GM20000 (cell line): Measurements from ENCODE around the gene VGLL3.

Experiments used
- DNase-seq: peaks from one replicate; pipeline ENCODE4 v3.0.0; 2012; ENCODE audit warnings: low spot score
- TF ChIP-seq, protein P1 (sequence below): IDR thresholded peaks from 2 replicates; pipeline ENCODE4 v1.5.1; 2012; ENCODE audit warnings: mild to moderate bottlenecking, control low read depth; ENCODE audit errors: extremely low read depth, missing control alignments

Gene VGLL3

DNA sequence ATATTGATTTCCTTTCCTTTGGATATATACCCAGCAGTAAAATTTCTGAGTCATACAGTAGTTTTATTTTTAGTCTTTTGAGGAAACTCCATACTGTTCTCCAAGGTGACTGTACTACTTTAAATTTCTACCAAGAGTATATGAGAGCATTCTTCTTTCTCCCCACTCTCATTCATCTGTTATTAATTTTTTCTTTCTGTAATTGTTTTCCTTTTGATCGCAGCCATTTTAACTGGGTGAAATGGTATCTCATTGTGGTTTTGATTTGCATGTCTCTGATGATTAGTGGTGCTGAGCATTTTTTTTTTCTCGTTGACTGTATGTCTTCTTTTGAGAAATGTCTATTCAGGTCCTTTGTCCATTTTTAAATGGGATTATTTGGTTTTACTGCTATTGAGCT lies 18.3 kb upstream of the VGLL3 start:
- TF ChIP-seq, protein P1, sequence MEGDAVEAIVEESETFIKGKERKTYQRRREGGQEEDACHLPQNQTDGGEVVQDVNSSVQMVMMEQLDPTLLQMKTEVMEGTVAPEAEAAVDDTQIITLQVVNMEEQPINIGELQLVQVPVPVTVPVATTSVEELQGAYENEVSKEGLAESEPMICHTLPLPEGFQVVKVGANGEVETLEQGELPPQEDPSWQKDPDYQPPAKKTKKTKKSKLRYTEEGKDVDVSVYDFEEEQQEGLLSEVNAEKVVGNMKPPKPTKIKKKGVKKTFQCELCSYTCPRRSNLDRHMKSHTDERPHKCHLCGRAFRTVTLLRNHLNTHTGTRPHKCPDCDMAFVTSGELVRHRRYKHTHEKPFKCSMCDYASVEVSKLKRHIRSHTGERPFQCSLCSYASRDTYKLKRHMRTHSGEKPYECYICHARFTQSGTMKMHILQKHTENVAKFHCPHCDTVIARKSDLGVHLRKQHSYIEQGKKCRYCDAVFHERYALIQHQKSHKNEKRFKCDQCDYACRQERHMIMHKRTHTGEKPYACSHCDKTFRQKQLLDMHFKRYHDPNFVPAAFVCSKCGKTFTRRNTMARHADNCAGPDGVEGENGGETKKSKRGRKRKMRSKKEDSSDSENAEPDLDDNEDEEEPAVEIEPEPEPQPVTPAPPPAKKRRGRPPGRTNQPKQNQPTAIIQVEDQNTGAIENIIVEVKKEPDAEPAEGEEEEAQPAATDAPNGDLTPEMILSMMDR: no peak

DNA sequence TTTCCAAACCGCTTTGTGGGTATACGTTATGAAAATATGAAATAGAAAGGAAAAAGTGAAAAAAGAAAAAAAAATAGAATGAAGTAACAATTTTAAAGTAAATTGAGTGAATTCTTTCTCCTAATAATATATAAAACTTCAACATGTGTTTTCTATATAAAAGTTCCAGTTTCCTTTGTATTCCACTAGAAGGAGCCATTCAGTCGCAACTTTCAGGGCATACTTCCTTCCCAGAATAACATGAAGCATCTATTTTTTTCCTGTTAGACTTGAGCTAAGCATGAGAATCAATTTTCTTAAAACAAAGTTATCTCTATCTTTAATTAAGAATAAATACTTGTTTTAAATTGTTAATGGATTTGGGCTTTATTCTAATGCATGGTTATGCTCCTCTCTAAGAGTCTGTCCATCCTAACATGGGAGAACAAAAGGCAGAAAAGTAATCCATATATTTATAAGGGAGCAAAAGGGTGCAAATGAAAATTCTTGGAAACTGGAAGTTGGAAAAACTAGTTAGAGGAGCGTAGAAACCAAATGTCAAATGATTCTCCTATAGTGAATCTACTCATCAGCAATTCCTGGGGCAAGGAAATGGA lies 16.0 kb upstream of the VGLL3 start:
- DNase-seq: no peak
- TF ChIP-seq, protein P1: no peak

More for the DNA sequence above, 18.3 kb upstream of the VGLL3 start:
- no peak for DNase-seq

DNA sequence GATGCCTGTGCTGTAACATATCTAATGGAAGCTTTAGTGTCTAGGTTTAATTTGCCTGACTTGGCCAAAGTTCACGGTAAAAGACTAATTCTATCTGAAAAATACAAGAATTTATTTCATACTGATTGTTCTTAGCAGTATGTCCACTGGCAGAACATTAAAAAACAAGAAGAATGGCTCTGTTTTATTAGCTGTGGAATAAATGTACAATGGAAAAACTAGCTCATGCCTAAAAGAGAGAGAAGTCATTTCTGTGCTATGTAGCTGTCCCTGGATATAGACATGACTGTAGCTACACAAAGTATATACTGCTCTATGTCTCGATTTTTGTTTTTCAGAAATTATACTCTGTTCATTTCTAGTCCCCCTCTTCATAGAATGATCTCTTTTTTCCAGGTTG lies 13.9 kb upstream of the VGLL3 start:
- DNase-seq: no peak
- TF ChIP-seq, protein P1: no peak

DNA sequence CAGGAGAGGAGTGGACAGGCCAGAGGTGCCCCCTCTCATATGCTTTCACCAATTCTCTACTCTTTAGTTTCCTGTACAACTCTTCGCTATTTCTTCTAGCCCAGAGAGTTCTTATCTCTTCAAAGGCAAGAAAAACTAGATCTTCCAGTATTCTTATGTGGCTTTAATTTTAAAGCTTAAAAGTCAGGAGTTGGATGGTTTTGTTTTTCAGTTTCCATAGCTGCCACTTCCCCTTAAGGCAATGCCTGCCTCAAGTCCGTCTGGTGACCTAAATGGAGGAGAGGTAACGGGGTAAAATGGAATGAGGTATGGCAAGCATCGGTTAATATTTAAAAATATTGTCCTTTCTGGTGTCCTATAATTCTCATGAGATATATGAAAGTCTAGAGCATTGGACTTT lies 11.4 kb upstream of the VGLL3 start:
- TF ChIP-seq, protein P1: no peak
- DNase-seq: no peak

DNA sequence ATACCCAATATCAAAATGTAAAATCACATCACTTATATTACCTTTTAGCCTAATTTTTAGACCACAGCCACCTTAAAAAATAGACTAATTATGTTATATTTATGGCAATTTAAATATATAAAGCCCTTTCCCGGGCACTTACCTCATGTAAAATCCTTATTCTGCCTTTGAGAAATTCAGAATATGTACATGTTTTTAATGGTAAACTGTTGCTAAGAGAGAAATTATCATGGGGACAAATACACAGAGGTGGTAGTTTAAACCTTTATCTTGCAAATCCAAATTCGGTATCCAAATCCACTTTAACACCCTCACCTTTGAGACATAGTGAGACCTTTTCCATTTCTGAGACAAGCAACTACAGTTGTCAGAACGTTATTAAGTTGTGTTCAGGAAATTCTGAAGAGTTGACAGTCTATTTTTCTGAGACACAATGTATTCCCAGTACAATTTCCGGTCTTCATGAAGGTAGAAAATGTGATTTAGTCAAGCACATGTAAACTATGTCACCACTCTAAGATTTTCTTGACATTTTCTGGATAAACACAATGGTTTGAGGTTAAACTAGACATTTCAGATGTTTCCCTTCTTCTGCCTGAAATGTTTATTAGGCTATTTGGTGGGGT lies 10.6 kb upstream of the VGLL3 start:
- no peak for DNase-seq
- TF ChIP-seq, protein P1: no peak

DNA sequence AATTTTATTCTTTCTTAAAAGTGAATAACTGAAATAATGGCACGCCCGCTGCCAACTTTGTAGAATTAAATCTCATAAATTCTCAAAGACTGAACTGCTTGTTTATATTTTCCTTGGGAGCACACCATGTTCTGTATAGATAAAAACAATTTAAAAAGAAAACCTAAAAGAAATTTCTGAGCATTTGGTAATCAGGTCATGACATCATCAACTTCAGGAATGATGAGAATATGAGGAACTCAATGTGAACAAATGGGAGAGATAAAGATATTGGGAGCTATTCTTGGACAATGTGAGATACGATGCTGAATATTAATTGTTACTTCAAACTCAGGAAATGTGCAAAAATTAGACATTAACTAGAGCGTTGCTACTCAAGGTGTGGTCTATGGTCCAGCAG lies 10.0 kb upstream of the VGLL3 start:
- DNase-seq: no peak
- TF ChIP-seq, protein P1: no peak

DNA sequence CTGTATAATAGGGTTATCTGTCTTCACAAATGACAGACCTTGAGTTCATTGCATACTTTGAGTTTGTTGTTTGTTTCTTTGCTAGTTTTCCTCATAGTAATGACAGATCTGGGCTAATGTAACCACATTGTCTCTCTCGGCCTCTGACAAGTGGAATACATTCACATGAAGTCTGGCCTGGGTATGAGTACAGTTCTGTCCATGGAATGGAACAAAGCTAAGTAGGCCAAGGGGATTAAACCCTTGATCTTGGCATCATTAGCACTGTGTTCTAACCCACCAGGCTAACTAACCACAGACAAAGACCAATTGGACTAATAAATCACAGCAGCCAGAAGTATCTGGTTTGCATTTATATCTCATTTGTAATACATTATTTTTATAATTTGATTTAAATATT lies 7.6 kb upstream of the VGLL3 start:
- TF ChIP-seq, protein P1: no peak
- no peak for DNase-seq
